SK-N-MC (cell line): ENCODE measurements around the gene DGKI.

Experiments used
- EZH2 ChIP-seq: fragments of 200-600 bp; sonication (generic); IDR thresholded peaks from one replicate; pipeline ENCODE4 v1.6.1; 2017; ENCODE audit warnings: antibody characterized with exemption
- FOXP2 ChIP-seq: optimal IDR thresholded peaks from 2 replicates; pipeline ENCODE3; 2011; ENCODE audit warnings: mild to moderate bottlenecking, moderate library complexity; ENCODE audit not compliant: insufficient read depth; ENCODE audit errors: extremely low read length, control extremely low read depth
- POLR2AphosphoS5 ChIP-seq: IDR thresholded peaks from 2 replicates; pipeline ENCODE4 v1.6.1; 2012; ENCODE audit warnings: mild to moderate bottlenecking, low read depth, low read length, borderline replicate concordance

GRCh38 chr7:137423321-137423720 is 423.5 kb downstream of the DGKI start:
- TF ChIP-seq EZH2 (no peak), POLR2AphosphoS5 (no peak), FOXP2 (no peak)
